OCI-LY3 (cell line): ENCODE results near the gene ALKBH3.

ENCODE experiments used
- H2AFZ ChIP-seq: fragments of 200-600, 300-600 bp; shearing (Covaris generic); 2 replicates; pipeline ENCODE4 v1.6.0; 2014; ENCODE audit warnings: antibody characterized with exemption, low read depth, low read length
- H3K27ac ChIP-seq: fragments of 200-600, 300-600 bp; sonication (generic); 2 replicates; pipeline ENCODE4 v1.5.1; 2014; ENCODE audit warnings: mild to moderate bottlenecking, low read length, moderate library complexity, mixed read lengths
- H3K27me3 ChIP-seq: fragments of 200-600, 300-600 bp; sonication (generic); 2 replicates; pipeline ENCODE4 v1.6.1; 2014; ENCODE audit warnings: low read depth, low read length, mixed read lengths
- H3K36me3 ChIP-seq: fragments of 200-600, 300-600 bp; sonication (generic); replicated peaks from 2 replicates; pipeline ENCODE3; 2014; ENCODE audit warnings: low read depth, low read length, mixed read lengths
- H3K4me1 ChIP-seq: fragments of 300-600, 200-600 bp; sonication (generic); 2 replicates; pipeline ENCODE4 v1.6.1; 2014; ENCODE audit warnings: low read length, mixed read lengths
- H3K4me2 ChIP-seq: fragments of 200-600, 300-600 bp; sonication (generic); 2 replicates; pipeline ENCODE4 v1.6.1; 2014; ENCODE audit warnings: low read length, mixed read lengths
- H3K4me3 ChIP-seq: fragments of 300-600, 200-600 bp; sonication (generic); 2 replicates; pipeline ENCODE4 v1.5.1; 2014; ENCODE audit warnings: antibody characterized with exemption, mild to moderate bottlenecking, low read length, moderate library complexity
- H3K79me2 ChIP-seq: fragments of 300-600, 200-600 bp; shearing (Covaris generic); 2 replicates; pipeline ENCODE4 v1.6.1; 2014; ENCODE audit warnings: mild to moderate bottlenecking, low read length, mixed read lengths
- H3K9ac ChIP-seq: fragments of 300-600, 200-600 bp; shearing (Covaris generic); 2 replicates; pipeline ENCODE4 v1.6.0; 2014; ENCODE audit warnings: mild to moderate bottlenecking, low read length, moderate library complexity
- H3K9me3 ChIP-seq: fragments of 200-600, 300-600 bp; shearing (Covaris generic); 2 replicates; pipeline ENCODE4 v1.6.1; 2014; ENCODE audit warnings: low read length, mixed read lengths; ENCODE audit not compliant: insufficient read depth
- H4K20me1 ChIP-seq: fragments of 200-600, 300-600 bp; sonication (generic); 2 replicates; pipeline ENCODE4 v1.6.1; 2016; ENCODE audit warnings: low read length, mixed read lengths; ENCODE audit not compliant: insufficient read depth
- EZH2phosphoT487 ChIP-seq: fragments of 200-600 bp; shearing (Covaris generic); IDR thresholded peaks from 2 replicates; pipeline ENCODE4 v1.6.1; 2018; ENCODE audit warnings: antibody characterized with exemption, mixed run types, low read depth
- TF ChIP-seq, protein P1 (sequence below): fragments of 200-600, 300-600 bp; sonication (generic); IDR thresholded peaks from 2 replicates; pipeline ENCODE4 v1.5.1; 2014; ENCODE audit warnings: antibody characterized with exemption, low read length, low read depth

Gene ALKBH3

GRCh38 chr11:43898574-43898973, 17.9 kb downstream of the ALKBH3 start:
- H3K27me3 ChIP-seq, result no peaks in the 10 kb centered on the region
- no peak overlapping the region for H3K27ac ChIP-seq
- H3K9ac ChIP-seq, result no peak overlapping the region
- H3K9me3 ChIP-seq, result no peaks in the 10 kb centered on the region
- no peak for TF ChIP-seq EZH2phosphoT487
- TF ChIP-seq, protein P1, sequence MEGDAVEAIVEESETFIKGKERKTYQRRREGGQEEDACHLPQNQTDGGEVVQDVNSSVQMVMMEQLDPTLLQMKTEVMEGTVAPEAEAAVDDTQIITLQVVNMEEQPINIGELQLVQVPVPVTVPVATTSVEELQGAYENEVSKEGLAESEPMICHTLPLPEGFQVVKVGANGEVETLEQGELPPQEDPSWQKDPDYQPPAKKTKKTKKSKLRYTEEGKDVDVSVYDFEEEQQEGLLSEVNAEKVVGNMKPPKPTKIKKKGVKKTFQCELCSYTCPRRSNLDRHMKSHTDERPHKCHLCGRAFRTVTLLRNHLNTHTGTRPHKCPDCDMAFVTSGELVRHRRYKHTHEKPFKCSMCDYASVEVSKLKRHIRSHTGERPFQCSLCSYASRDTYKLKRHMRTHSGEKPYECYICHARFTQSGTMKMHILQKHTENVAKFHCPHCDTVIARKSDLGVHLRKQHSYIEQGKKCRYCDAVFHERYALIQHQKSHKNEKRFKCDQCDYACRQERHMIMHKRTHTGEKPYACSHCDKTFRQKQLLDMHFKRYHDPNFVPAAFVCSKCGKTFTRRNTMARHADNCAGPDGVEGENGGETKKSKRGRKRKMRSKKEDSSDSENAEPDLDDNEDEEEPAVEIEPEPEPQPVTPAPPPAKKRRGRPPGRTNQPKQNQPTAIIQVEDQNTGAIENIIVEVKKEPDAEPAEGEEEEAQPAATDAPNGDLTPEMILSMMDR, result no peak
- H3K4me3 ChIP-seq, result no peak overlapping the region
- H2AFZ ChIP-seq, result no peak overlapping the region
- peaks cover 50% of the 10 kb centered on the region for H3K36me3 ChIP-seq
- H3K4me1 ChIP-seq, result no peaks in the 10 kb centered on the region
- H3K79me2 ChIP-seq, result no peaks in the 10 kb centered on the region
- no peak overlapping the region for H3K4me2 ChIP-seq
- H4K20me1 ChIP-seq, result no peaks in the 10 kb centered on the region

DNA sequence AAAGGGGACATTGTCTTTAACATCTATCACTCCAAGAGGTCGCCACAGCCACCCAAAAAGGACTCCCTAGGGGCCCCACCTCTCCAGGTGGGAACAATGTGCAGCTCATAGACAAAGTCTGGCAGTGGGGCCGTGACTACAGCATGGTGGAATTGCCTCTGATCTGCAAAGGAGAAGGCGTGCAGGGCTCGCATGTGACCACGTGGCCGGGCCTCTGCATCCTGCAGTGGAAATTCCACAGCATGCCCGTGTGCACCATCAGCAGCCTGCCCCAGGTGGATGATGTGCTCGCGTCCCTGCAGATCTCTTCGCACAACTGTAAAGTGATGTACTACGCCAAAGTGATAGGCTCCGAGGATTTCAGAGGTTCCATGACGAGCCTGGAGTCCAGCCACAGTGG, 18.5 kb downstream of the ALKBH3 start:
- TF ChIP-seq EZH2phosphoT487, result no peak
- TF ChIP-seq, protein P1, result no peak
- H2AFZ ChIP-seq, result no peak overlapping the region
- H3K9me3 ChIP-seq, result no peaks in the 10 kb centered on the region

GRCh38 chr11:43901551-43901950, 20.9 kb downstream of the ALKBH3 start:
- H3K4me2 ChIP-seq, result no peak overlapping the region
- peaks cover 56% of the 10 kb centered on the region for H3K36me3 ChIP-seq

More for the DNA sequence above, 18.5 kb downstream of the ALKBH3 start:
- Histone ChIP-seq H3K27me3 (no peaks in the 10 kb centered on the region), H3K79me2 (no peaks in the 10 kb centered on the region), H3K36me3 (peaks cover 49% of the 10 kb centered on the region), H3K27ac (no peak overlapping the region), H4K20me1 (no peaks in the 10 kb centered on the region), H3K9ac (no peak overlapping the region), H3K4me1 (no peaks in the 10 kb centered on the region), H3K4me3 (no peak overlapping the region), H3K4me2 (no peak overlapping the region)

GRCh38 chr11:43903078-43903477, 22.4 kb downstream of the ALKBH3 start:
- H3K79me2 ChIP-seq, result no peaks in the 10 kb centered on the region
- no peak for TF ChIP-seq EZH2phosphoT487
- TF ChIP-seq, protein P1, result no peak
- H3K9ac ChIP-seq, result no peak overlapping the region
- no peaks in the 10 kb centered on the region for H4K20me1 ChIP-seq
- no peak overlapping the region for H3K4me3 ChIP-seq
- H3K27me3 ChIP-seq, result no peaks in the 10 kb centered on the region
- H3K27ac ChIP-seq, result no peak overlapping the region
- H3K4me1 ChIP-seq, result peaks cover 4% of the 10 kb centered on the region; the same call in 1 of the 2 replicates
- no peak overlapping the region for H2AFZ ChIP-seq
- H3K4me2 ChIP-seq, result no peak overlapping the region
- no peaks in the 10 kb centered on the region for H3K9me3 ChIP-seq
- H3K36me3 ChIP-seq, result peaks cover 50% of the 10 kb centered on the region

More at GRCh38 chr11:43901551-43901950, 20.9 kb downstream of the ALKBH3 start:
- Histone ChIP-seq H3K4me3 (no peak overlapping the region), H2AFZ (no peak overlapping the region), H3K4me1 (no peaks in the 10 kb centered on the region), H3K9ac (no peak overlapping the region), H3K27ac (no peak overlapping the region), H3K27me3 (no peaks in the 10 kb centered on the region), H3K9me3 (no peaks in the 10 kb centered on the region), H4K20me1 (no peaks in the 10 kb centered on the region), H3K79me2 (no peaks in the 10 kb centered on the region)
- TF ChIP-seq, protein P1, result no peak
- no peak for TF ChIP-seq EZH2phosphoT487
